Gastroesophageal sphincter (tissue), 3 donors: ENCODE measurements around the gene PGK1.
"Not testable (repeated sequence)": the region's sequence is repeated elsewhere in the genome, so short reads cannot be mapped to it uniquely, and the experiment has no call there.

Experiments
- CTCF ChIP-seq, 4 experiments: fragments of 200-600 bp in 2 of 4; fragments of 450-650 bp in 2 of 4; sonication (generic) in 1 of 4; IDR thresholded peaks; one replicate each; pipeline ENCODE4 v1.5.1; 2017 to 2019; ENCODE audit warnings: antibody characterized with exemption in 4 of 4, mild to moderate bottlenecking in 2 of 4, moderate library complexity in 2 of 4
- EP300 ChIP-seq: sonication (generic); formaldehyde crosslinking; IDR thresholded peaks from one replicate; pipeline ENCODE4 v1.6.1; 2017; ENCODE audit warnings: antibody characterized with exemption, mild to moderate bottlenecking
- POLR2A ChIP-seq, 2 donors: fragments of 450-650 bp; IDR thresholded peaks; one replicate each; pipeline ENCODE4 v1.6.1; 2017; ENCODE audit warnings: antibody characterized with exemption in 2 of 2, mild to moderate bottlenecking in 2 of 2, moderate library complexity in 1 of 2
- POLR2AphosphoS5 ChIP-seq: sonication (generic); formaldehyde crosslinking; IDR thresholded peaks from one replicate; pipeline ENCODE4 v1.6.1; 2017; ENCODE audit warnings: antibody characterized with exemption

GRCh38 chrX:78157846-78158245 is 53.8 kb downstream of the PGK1 start:
- not testable (repeated sequence) for TF ChIP-seq CTCF (IDR thresholded peaks at IDR 0.05); POLR2AphosphoS5; EP300; POLR2A (IDR thresholded peaks at IDR 0.05)
